Activated CD8-positive, alpha-beta memory T cell treated with anti-CD3 and anti-CD28 coated beads, Interleukin-2, amount 50 U/mL, for 4 hours (primary cell): ENCODE data around the gene WNT11.

ENCODE experiments used
- DNase-seq: peaks from one replicate; pipeline ENCODE4 v3.0.0-alpha.2; 2020

Gene WNT11

GRCh38 chr11:76170468-76170867 lies 35.8 kb downstream of the WNT11 start:
- DNase-seq = no peak

DNA sequence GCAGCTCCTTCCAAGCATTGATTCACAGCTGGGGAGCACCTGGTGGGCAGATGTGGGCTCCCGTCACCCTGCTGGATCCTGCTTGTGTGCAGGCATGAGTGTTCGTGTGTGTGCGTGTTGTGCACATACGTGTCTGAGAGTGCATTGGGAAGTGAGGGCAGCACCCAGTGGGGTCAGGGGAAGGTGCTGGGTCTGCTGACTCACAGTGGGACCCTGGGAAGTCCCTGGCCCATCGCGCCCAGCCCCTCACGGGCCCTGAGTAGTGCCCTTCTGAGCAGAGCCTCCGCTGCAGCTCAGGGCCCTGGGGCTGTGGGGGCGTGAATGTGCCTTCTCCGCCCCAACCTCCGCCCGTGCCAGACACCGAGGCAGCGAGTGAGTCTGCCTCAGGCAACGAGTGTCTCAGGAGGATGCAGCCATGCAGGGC lies 36.8 kb downstream of the WNT11 start:
- DNase-seq = no peak

GRCh38 chr11:76167590-76167989 lies 38.7 kb downstream of the WNT11 start:
- no peak for DNase-seq

GRCh38 chr11:76166314-76166713 lies 40.0 kb downstream of the WNT11 start:
- no peak for DNase-seq

- DNase-seq = no peak
Measured at GRCh38 chr11:76164861-76165751, 41.2 kb downstream of the WNT11 start.

DNA sequence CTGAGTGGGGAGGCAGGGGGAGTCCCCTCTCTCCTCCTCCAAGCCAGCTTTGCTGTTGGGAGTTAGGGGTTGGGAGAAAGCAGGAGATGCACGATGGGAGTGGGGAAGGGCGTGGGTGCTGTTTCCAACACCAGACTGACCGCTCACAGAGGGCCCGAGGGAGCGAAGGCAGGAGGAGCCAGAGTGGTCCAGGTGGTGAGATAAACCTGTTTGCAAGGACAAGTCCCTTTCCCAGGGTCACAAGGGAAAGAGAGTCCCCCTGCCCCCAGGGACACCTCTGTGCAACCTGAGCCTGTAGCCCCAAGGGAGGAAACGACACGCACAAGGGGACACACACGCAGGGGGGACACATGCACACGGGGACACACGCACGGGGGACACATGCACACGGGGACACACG lies 42.2 kb downstream of the WNT11 start:
- no peak for DNase-seq

DNA sequence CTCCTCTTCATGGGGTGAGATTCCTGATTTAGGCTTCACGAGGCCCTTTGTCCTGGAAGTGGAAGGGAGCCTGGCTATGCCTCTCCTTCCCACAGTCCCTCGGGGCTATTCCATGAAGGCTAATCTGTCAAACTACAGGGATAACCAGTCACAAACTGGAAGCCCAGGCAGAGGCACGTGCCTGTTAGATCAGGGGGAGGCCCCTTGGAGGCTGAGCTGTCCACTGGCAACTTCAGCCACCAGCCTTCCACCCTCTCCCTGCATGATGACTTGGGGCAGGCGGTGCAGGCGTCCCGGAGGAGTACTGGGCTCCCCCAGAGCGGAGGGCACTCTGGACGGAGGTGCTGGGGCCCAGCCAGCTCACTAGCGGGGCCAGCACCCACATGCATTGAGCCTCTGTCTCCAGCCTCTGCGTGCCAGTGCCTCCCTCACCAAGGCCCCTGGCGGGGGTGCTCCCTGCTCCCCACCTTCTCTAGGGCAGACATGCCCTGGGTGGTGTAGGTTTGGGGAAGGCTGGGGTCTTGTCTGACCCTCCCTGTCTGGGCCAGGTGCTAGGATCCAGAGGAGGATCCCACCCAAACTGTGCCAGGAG lies 42.9 kb downstream of the WNT11 start:
- DNase-seq = no peak

DNA sequence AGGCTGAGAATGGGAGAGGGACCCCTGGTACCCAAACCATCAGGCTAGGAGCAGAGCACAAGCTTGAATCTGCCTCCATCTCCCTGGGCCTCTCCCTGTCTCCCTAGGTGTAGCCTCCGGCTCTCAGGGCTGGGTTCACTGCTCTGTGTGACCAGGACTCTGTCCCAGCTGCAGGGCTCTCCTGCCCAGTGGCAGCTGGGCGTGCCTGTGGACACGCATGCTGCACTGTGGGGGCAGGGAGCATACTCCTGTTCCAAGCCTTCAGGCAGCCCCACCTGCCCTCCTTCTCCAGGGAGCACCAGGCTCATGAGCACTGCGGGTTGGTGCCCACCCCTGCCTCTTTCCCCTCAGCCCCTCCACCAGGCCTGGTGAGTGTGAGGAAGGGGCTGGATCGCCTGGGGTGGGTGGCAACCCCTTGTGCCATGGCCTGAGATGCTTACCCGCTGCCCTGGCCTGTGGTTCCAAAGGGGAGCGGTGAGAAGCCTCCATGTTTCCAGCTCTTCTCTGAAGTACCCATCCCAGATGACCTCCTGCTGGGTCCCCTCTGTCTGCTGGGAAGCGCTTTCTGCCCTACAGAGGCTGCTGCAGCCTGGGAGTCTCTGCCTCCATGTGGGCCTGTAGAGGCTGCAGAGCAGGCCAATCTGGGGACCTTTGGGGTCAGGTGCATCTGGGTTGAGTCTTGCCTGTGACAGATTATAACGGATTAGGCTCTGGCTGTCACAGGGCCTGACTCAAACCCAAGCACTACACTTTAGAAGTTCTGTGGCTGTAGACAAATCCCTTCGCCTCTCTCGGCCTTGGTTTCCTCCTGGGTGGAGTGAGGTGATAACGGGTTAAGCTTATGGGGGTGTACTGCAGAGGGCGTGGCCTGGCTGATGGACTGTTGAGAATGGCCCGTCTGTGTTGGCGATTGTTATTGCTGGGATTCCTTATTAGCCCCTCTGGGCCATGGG lies 43.7 kb downstream of the WNT11 start:
- DNase-seq = no peak

- DNase-seq = no peak
Measured at GRCh38 chr11:76161261-76161961, 44.9 kb downstream of the WNT11 start.

DNA sequence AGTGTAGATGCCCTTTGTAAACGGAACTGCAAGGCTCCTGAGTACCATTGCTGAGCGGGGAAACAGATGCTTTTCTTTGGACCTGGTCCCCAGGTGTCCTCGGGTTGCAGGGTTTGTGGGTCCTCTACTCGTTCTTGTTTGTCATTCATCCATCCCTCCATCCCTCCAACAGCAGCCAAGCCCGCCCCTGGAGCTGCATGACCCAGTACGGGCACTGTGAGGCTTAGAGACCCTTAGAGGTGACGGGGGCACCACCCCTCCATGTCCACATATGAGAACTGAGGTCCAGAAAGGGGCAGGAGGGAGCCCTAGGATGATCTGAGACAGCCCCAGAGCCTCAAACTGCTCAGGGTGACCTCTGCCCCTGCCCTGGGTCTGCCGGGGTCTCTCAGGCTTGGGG lies 45.4 kb downstream of the WNT11 start:
- DNase-seq = no peak

GRCh38 chr11:76159983-76160661 lies 46.2 kb downstream of the WNT11 start:
- no peak for DNase-seq

DNA sequence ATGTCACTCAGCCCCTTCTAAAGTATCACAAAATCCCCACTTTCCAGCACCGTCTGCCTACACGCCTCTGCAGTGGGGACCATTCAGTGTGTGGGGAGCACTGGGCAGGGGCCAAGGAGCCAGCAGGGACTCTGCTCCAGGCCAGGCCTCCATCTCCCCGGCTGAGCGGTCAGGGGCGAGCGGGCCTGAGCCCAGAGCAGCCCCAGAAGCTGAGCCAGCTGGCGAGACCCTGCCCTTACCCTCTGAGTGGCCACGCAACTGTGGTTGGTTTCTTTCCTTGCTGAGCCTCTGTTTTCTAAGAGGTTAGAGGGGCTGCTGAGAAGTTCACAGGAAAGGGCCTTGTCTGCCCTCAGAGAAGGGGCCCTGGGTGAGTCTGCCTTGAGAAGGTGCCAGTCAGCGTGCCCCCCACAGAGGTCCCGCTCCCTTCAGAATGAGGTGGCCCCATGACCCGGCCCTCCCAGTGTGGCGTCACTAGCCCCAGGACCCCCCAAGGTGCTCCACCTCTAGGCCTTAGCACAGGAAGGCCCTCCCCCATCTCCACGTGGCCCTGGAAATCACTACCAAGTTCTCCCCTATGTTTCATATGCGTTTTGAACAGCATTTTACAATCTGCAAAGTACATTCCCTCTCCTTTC lies 46.9 kb downstream of the WNT11 start:
- no peak for DNase-seq

DNA sequence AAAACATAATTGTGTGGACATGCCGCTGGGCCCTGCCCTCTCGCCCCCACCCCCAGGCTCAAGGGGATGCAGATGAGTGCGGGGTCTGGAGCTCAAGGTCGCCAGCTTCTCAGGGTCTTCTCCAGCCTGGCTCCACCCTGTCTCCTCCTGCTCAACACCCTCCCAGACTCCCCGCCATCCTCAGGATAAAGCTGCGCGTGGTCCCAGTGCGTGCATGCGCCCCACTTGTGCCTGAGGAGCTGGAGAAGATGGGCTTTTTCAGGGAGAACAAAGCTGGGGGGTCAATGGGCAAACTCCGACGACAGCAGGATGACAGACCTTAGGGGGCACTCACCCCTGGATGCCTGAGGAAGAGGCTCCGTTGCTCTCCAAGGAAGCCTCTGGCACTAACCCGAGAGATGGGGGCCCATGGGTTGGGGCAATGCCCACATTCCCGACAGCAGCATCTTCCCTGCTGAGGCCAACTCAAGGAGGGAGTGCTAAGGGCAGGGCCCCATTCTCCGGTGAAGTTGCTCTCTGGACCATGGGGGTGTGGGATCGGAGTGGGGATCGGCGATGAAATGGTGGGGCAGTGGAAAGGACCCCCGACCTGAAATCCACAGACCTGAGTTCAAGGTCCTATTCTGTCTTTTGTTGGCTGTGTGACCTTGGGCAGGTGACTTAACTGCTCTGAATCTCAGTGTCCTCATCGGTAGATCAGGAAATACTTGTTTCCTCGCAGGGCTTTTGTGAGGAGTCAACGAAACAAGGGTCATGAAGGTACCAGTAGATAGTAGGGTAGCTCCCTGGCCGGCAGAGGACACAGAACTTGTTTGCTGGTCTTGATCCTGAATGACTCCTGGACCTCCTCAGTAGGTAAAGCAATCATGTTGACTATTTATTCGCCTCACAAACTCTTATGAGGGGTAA lies 47.7 kb downstream of the WNT11 start:
- DNase-seq = no peak

DNA sequence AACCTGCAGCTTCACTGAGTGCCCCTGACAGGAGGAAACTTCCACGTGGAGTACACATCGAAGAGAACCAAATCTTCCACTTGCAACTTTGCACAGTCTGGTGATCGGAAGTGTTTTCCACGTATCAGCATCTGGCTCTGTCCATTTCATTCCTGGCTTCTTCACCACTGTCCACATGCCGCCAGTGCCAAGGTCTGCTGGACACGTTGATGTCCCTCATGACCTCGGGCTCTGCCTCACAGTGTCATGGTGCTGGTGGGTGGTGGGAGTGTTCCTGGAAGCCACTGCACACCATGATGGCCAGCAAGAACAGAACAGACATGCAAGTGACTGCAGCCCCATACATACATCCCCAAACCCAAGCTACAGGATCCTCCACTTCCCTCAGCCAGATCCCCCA lies 48.4 kb downstream of the WNT11 start:
- DNase-seq = no peak

DNA sequence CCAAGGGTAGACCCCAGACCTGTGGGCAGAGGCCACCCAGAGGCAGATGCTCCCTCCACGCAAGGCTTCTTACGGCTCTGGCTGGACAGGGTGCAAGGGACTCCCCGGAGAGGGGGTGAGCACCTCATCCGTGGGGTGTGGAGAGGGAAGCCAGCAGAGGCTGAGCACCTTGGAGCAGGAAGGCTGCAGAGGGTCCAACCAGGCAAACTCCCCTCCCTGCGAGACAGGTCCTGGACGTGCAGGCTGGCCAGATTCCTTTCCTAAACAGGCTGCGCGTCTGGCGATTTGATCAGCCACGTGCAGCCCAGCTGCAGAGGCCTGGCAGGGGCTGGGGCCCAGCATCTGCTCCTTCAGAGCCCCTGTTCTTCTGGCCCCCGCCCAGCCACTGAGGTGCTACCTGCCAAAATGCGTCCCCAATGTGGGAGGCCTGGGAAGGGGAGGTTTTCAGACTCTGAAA lies 49.3 kb downstream of the WNT11 start:
- DNase-seq = no peak

DNA sequence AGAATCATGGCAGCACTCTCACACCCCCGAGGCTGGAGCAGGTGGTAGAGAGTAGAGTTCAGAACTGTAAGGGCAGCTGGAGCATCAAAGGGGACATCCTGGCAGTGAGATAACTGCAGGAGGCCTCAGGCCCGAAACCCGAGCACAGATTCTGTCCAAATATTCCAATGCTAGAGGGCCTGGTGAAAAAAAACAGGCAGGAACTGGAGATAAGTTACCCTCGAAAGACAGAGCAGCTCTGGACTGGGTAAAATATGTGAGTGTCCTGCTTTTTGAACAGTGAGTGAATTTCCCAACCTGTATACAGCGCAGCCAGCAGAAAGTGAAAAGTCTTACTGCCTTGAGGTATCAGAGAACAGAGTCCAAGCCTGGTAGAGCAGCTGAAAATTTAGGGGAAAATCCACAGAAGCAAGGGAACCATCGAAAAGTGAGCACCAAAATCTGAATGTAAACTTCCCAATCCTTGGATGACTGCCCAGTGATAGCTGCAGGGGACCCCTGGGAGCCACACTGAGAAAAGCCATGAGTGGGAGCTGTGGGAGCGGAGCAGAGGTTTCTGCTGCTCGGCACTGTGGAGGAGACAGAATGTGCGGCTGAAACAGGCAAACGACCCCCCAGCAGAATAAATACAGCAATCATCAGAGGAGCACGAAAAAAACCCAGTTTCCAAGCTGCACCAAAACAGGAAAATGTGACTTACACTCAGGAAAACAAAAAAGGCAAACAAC lies 50.6 kb downstream of the WNT11 start:
- DNase-seq = no peak

DNA sequence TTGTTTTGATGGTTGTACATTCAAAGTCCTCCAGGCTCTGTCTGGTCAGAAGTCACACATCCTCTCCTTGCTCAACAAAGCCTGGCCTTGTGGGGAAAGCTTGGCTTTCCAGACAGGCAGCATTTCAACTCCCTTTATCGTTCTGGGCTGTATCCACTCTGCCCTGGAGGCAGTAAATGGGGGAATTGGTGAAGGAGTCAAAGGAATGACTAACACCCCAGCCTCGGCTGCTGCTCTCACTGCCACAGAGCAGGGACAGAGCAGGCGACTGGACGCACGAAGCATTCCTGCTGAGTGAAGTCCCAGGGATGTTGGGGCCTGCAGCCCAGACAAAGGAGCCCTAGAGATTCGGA lies 52.8 kb downstream of the WNT11 start:
- DNase-seq = no peak

DNA sequence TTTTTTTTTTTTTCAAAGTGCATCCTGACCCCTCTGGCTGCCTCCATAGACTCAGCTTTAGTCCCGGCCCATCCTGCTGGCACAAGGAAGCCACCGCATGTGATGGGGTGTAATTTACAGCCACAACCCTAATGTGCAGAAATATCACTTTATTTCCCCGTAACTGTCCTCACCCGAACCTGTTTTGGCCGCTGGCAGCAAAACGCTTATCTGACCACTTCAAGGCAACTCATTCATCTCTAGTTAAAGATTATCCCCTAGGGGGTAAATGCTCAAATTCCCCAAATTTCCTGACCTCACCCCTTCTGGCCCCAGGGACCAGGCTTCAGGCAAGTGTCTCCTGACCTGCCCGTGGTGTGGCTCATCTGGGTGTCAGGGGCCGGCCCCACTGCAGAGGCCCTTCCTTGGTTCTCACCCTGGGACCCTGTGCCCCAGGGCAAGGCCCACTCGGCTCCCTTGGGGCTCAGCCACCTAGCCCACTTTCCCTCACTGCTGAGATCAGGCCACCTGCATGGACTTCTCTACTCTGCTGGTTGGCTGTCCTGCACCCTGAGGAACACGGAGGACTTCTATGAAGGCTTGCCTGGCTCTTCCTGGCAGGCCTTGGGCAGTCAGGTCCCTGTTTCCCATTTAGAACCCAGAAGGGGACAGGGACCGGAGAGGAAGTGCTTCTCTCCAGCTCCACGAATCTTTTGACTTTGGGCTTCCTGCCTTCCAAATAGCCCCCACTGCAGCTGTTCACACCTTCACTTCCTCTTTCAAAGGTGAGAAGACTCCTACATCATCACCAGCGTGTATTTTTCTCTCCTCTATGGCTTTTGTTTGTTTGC lies 53.3 kb downstream of the WNT11 start:
- no peak for DNase-seq
